ENCODE data around the gene SYT5.

SYT5 gene

DNA sequence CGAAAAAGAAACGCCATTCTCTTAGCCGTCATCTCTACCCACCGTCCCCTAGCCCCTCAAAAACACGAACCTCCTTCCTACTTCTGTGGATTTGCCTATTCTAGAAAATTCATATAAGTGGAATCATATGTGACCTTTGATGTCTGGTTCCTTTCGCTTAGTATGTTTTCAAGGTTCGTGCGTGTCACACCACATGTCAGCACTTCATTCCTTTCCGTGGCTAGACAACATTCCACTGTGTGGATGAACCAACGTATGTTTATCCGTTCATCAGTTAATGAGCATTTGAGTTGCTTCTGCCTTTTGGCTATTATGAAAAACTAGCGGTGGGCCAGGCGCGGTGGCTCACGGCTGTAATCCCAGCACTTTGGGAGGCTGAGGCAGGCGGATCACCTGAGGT lies 48.7 kb downstream of the SYT5 start:
- H3K4me3 ChIP-seq (ENCODE audit: low read depth, low read length), result no peak overlapping the region
- no peak for TF ChIP-seq CTCF (IDR thresholded peaks at IDR 0.05; ENCODE audit: insufficient read depth, low read depth, low read length, missing control alignments)
- no peak for DNase-seq (ENCODE audit: low read depth)

Measured in GM12865 (cell line).